ENCODE data around the gene CFAP74.

DNA sequence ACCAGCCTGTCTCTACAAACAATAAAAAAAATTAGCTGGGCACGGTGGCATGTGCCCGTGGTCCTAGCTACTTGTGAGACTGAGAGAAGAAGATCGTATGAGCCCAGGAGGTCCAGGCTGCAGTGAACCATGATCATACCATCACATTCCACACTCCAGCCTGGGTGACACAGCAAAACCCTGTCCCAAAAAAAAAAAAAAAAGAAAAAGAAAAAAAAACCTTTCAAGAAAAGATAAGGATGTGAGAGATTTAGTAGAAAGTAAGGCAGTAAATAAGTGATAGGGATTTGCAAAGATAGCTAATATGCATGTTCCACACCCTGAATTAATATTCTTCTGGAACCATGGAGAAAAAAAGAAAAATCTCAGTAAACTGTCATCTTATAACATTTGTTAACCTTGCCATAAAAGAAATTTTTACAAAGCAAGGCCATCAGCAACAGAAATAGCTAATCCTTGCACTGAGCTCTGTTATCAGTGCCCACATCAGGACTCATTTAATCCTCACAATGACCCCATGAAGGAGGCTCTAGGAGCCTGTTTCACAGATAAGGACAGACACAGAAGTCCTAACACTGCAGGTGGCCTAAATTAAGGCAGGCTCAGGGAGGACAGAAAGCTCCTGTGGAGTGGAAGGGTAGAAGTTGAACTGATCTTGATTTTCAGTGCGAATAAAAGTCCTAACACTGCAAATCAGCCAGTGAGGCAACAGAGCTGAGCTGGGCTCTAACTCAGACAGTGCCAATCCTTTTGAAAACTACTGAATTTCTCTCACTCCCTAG, 120.3 kb downstream of the CFAP74 start:
- no peak for TF ChIP-seq POLR2A (IDR thresholded peaks at IDR 0.05)
- TF ChIP-seq, protein P1, sequence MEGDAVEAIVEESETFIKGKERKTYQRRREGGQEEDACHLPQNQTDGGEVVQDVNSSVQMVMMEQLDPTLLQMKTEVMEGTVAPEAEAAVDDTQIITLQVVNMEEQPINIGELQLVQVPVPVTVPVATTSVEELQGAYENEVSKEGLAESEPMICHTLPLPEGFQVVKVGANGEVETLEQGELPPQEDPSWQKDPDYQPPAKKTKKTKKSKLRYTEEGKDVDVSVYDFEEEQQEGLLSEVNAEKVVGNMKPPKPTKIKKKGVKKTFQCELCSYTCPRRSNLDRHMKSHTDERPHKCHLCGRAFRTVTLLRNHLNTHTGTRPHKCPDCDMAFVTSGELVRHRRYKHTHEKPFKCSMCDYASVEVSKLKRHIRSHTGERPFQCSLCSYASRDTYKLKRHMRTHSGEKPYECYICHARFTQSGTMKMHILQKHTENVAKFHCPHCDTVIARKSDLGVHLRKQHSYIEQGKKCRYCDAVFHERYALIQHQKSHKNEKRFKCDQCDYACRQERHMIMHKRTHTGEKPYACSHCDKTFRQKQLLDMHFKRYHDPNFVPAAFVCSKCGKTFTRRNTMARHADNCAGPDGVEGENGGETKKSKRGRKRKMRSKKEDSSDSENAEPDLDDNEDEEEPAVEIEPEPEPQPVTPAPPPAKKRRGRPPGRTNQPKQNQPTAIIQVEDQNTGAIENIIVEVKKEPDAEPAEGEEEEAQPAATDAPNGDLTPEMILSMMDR (IDR thresholded peaks at IDR 0.05): no peak
